MCF 10A (cell line): ENCODE measurements around the gene FLT3. TPM values are rescaled to one million over a fixed set of nuclear protein-coding genes. Genes with fewer than 3 reads are reported as not detected.

Experiments
- BruUV-seq: library from RNA; stranded (reverse); fragments of 400-500 nt; replicated peaks from 2 replicates; lab custom pipeline; 2021; lab: Mats Ljungman, UMichigan
- CTCF ChIA-PET: fragments of 300-600 bp; sonication (Branson Sonifier 250); formaldehyde crosslinking; extraction: SDS; loops from one replicate; lab custom pipeline; 2021; ENCODE audit warnings: antibody characterized with exemption, inconsistent platforms; lab: Yijun Ruan, JAX
- POLR2A ChIA-PET: fragments of 300-600, 350-650 bp; sonication (Branson Sonifier 250); formaldehyde crosslinking; extraction: SDS; loops from one replicate; lab custom pipeline; 2020; ENCODE audit warnings: antibody characterized with exemption, inconsistent platforms; lab: Yijun Ruan, JAX
- DNase-seq: peaks from one replicate; pipeline ENCODE4 v3.0.0-alpha.2; 2018; ENCODE audit not compliant: unreplicated experiment
- H3K27ac Mint-ChIP-seq: one replicate; pipeline ENCODE4 v1.8.0; 2022; ENCODE audit warnings: mild to moderate bottlenecking, low read depth, mixed read lengths; ENCODE audit not compliant: unreplicated experiment
- H3K27me3 Mint-ChIP-seq: one replicate; pipeline ENCODE4 v1.8.0; 2022; ENCODE audit warnings: mixed read lengths; ENCODE audit not compliant: insufficient read depth, unreplicated experiment
- H3K36me3 Mint-ChIP-seq: one replicate; pipeline ENCODE4 v1.8.0; 2022; ENCODE audit warnings: mild to moderate bottlenecking, moderate library complexity, mixed read lengths; ENCODE audit not compliant: insufficient read depth, unreplicated experiment
- H3K4me1 Mint-ChIP-seq: one replicate; pipeline ENCODE4 v1.8.0; 2022; ENCODE audit warnings: mixed read lengths; ENCODE audit not compliant: insufficient read depth, unreplicated experiment
- H3K4me3 Mint-ChIP-seq: one replicate; pipeline ENCODE4 v1.8.0; 2022; ENCODE audit warnings: mild to moderate bottlenecking, moderate library complexity, mixed read lengths; ENCODE audit not compliant: unreplicated experiment
- H3K9me3 Mint-ChIP-seq: one replicate; pipeline ENCODE4 v1.8.0; 2022; ENCODE audit warnings: mixed read lengths; ENCODE audit not compliant: unreplicated experiment
- intact Hi-C: fragments of 100-400 bp; cut with micrococcal nuclease; formaldehyde crosslinking; loops from 2 replicates; pipeline ENCODE4 v1.14.1; 2022
- total RNA-seq: library from RNA; stranded (reverse); gene quantifications from 2 replicates; pipeline ENCODE4 v1.2.3, GENCODE V29; 2022
- TF ChIP-seq, protein P1 (sequence below): fragments of 200-600 bp; IDR thresholded peaks from one replicate; pipeline ENCODE4 v1.8.0; 2022; ENCODE audit warnings: antibody characterized with exemption, mild to moderate bottlenecking; ENCODE audit not compliant: unreplicated experiment

Gene FLT3
- total RNA-seq, 1 experiment from 2014 or later = not detected

DNA sequence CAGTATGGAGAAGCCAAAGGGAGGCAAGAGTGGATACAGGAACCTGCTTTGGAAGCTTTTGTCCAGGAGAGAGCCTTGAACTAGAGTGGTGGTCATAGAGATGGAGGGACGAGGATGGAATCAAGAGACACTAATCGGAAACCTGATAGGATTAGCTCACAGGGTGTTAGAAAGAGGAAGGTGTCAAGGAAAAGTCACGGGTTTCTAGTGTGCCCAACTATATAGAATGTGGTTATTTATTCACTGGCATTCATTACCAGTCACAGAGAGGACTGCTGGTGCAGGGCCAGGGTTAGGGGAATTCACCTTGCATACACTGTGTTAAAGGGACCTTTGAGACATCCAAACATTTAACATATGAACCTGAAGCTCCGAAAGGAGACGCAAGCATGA, 68.5 kb downstream of the FLT3 start:
- DNase-seq = no peak
- no peaks in the 10 kb centered on the region for H3K27me3 Mint-ChIP-seq
- no peak overlapping the region for H3K4me3 Mint-ChIP-seq
- TF ChIP-seq, protein P1, sequence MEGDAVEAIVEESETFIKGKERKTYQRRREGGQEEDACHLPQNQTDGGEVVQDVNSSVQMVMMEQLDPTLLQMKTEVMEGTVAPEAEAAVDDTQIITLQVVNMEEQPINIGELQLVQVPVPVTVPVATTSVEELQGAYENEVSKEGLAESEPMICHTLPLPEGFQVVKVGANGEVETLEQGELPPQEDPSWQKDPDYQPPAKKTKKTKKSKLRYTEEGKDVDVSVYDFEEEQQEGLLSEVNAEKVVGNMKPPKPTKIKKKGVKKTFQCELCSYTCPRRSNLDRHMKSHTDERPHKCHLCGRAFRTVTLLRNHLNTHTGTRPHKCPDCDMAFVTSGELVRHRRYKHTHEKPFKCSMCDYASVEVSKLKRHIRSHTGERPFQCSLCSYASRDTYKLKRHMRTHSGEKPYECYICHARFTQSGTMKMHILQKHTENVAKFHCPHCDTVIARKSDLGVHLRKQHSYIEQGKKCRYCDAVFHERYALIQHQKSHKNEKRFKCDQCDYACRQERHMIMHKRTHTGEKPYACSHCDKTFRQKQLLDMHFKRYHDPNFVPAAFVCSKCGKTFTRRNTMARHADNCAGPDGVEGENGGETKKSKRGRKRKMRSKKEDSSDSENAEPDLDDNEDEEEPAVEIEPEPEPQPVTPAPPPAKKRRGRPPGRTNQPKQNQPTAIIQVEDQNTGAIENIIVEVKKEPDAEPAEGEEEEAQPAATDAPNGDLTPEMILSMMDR = no peak
- BruUV-seq = no TSS peak
- ChIA-PET CTCF (no interaction called here), POLR2A (no interaction called here)
- intact Hi-C loops = no loop called here
- no peaks in the 10 kb centered on the region for H3K36me3 Mint-ChIP-seq
- no peak overlapping the region for H3K27ac Mint-ChIP-seq
- H3K9me3 Mint-ChIP-seq = no peaks in the 10 kb centered on the region
- H3K4me1 Mint-ChIP-seq = peaks cover 7% of the 10 kb centered on the region

DNA sequence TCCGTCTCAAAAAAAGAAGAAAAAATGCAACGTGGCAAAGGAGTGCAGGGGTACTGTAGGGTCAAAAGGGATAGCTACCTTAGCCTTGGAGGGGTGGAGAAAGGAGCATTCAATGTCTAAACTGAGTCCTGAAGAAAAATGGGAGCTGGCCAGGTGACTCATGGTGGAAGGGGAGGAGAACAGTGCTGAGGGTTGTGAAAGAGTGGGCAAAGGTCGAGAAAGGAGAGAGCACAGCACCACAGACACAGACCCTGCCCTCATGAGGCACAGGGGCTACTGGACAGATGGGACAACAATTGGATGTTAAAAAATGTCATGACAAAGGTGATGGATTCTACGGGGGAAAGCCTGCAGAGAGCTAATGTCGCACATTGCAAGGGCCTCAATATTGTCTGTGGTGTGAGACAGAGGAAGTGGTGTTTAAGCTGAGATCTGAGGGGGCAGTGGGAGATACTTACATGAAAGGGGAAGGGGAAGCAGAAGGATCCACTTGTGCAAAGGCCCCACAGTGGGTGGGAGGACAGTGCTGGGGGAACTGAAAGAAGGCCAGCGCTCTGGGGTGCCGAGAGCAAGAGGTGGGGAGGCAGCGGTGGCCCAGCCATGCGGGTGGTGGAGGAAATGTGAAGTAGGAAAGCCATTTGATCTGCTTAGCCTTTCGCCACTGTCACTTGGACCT, 69.0 kb downstream of the FLT3 start:
- DNase-seq = peak; percentile 4
- Mint-ChIP-seq H3K27me3 (no peaks in the 10 kb centered on the region), H3K36me3 (no peaks in the 10 kb centered on the region), H3K4me1 (peaks cover 7% of the 10 kb centered on the region), H3K9me3 (no peaks in the 10 kb centered on the region), H3K27ac (no peak overlapping the region), H3K4me3 (no peak overlapping the region)
- intact Hi-C loops = no loop called here
- BruUV-seq = no TSS peak
- POLR2A ChIA-PET = interaction anchor here (1.0 kb wide), 1 partner anchor 106 kb away, joined by 3 read pairs; no protein-coding TSS in a partner anchor
- CTCF ChIA-PET = no interaction called here
- TF ChIP-seq, protein P1 = no peak

DNA sequence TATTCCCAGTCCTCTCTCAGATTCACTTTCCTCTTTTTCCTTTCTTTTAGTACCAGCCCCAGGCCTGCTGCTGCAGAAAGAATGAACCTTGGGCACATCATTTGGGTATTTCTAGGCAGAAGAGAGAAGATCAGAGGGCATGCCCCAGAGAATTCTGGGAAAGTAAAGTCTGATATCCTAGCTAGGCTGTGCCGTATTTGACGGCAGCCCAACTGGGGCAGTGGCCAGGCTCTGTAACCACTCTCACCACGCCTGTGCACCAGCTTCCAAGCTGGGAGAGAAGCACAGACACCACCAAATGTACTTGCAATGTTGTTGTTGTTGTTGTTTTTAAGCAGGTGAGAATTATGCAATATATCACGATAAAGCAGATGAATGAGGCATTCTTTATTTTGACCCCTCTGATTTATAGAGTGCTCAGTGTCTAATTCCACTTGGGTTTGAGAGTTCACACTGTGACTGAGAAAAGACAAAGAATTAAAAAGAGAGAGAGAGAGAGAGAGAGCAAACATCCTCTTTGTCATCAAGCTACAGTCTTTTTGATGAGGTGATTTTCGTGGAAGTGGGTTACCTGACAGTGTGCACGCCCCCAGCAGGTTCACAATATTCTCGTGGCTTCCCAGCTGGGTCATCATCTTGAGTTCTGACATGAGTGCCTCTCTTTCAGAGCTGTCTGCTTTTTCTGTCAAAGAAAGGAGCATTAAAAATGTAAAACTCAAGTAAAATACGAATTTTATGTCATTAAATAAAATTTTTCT, 72.6 kb downstream of the FLT3 start:
- Mint-ChIP-seq H3K36me3 (no peaks in the 10 kb centered on the region), H3K9me3 (no peaks in the 10 kb centered on the region), H3K4me1 (no peaks in the 10 kb centered on the region), H3K4me3 (no peak overlapping the region), H3K27ac (no peak overlapping the region), H3K27me3 (no peaks in the 10 kb centered on the region)
- intact Hi-C loops = no loop called here
- no peak for DNase-seq
- BruUV-seq = no TSS peak
- CTCF ChIA-PET = interaction anchor here (0.5 to 1.0 kb wide), 2 partner anchors 67 to 197 kb away, joined by 3 read pairs; no protein-coding TSS in a partner anchor
- POLR2A ChIA-PET = no interaction called here
- TF ChIP-seq, protein P1 = no peak

DNA sequence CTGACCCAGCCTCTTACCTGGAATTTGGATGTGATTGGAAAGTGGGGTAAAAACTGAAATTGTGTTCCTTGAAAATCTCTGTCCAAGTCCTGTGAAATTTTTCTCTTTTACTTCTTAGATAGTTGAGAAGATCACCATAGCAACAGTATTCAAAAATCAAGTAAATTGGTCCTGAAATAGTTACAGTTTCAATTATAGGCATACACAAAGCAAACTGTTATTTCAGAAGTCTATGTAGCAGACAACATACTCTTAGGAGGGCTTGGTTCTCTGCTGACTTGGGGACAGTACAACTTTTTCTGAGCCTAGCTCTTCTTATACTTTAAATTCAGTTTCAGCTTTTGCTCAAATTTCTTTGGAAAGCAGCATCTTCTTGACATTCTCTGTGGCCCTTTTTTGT, 73.3 kb downstream of the FLT3 start:
- Mint-ChIP-seq H3K27ac (no peak overlapping the region), H3K9me3 (no peaks in the 10 kb centered on the region), H3K4me3 (no peak overlapping the region), H3K27me3 (no peaks in the 10 kb centered on the region), H3K4me1 (no peaks in the 10 kb centered on the region), H3K36me3 (no peaks in the 10 kb centered on the region)
- no TSS peak for BruUV-seq
- TF ChIP-seq, protein P1 = no peak
- POLR2A ChIA-PET = no interaction called here
- intact Hi-C loops = no loop called here
- CTCF ChIA-PET = interaction anchor here (1.2 kb wide), 1 partner anchor 665 kb away, joined by 3 read pairs; no protein-coding TSS in a partner anchor
- no peak for DNase-seq
